Fibroblast of villous mesenchyme (primary cell): ENCODE measurements around the gene KRTAP6-3. TPM values are rescaled to one million over a fixed set of nuclear protein-coding genes. Genes with fewer than 3 reads are reported as not detected.

Experiments
- DNase-seq: peaks from one replicate; pipeline ENCODE4 v3.0.0-alpha.2; 2010; ENCODE audit warnings: low read depth
- H3K4me3 ChIP-seq: 2 replicates; pipeline ENCODE4 v1.5.1; 2011; ENCODE audit warnings: low read depth, mild to moderate bottlenecking, low read length
- total RNA-seq: library from RNA; depleted of rRNA; stranded (reverse); fragments of >200 nt; gene quantifications from 2 replicates; pipeline ENCODE4 v1.2.3, GENCODE V29; 2012
- TF ChIP-seq, protein P1 (sequence below): IDR thresholded peaks from 2 replicates; pipeline ENCODE4 v1.5.1; 2012; ENCODE audit warnings: low read depth, mild to moderate bottlenecking, low read length; ENCODE audit not compliant: insufficient read depth

The KRTAP6-3 gene
- total RNA-seq, 1 donor = not detected

DNA sequence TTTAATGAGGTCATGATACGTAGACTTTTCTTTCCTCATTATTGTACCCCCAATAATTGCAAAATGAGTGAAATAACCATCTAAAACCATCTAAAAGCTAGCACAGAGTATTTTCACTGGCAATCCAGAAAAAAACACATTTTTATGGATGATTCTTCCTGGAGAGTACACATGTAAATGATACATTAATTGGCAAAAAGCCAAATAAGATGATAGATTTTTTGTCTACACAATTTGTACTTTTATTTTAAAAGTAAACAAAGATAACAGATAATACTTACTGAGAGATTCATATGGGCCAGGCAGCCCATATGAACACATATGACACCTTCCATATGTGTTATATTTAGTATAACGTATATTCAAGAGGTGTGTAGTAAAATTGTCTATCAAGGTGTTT, 28.6 kb upstream of the KRTAP6-3 start:
- TF ChIP-seq, protein P1, sequence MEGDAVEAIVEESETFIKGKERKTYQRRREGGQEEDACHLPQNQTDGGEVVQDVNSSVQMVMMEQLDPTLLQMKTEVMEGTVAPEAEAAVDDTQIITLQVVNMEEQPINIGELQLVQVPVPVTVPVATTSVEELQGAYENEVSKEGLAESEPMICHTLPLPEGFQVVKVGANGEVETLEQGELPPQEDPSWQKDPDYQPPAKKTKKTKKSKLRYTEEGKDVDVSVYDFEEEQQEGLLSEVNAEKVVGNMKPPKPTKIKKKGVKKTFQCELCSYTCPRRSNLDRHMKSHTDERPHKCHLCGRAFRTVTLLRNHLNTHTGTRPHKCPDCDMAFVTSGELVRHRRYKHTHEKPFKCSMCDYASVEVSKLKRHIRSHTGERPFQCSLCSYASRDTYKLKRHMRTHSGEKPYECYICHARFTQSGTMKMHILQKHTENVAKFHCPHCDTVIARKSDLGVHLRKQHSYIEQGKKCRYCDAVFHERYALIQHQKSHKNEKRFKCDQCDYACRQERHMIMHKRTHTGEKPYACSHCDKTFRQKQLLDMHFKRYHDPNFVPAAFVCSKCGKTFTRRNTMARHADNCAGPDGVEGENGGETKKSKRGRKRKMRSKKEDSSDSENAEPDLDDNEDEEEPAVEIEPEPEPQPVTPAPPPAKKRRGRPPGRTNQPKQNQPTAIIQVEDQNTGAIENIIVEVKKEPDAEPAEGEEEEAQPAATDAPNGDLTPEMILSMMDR = no peak
- H3K4me3 ChIP-seq = no peak overlapping the region
- DNase-seq = no peak

- DNase-seq = no peak
- TF ChIP-seq, protein P1 = no peak
- no peak overlapping the region for H3K4me3 ChIP-seq
These were observed 24.6 kb upstream of the KRTAP6-3 start for GRCh38 chr21:30567617-30568016.

GRCh38 chr21:30577766-30578165, 14.5 kb upstream of the KRTAP6-3 start:
- no peak overlapping the region for H3K4me3 ChIP-seq
- DNase-seq = no peak
- TF ChIP-seq, protein P1 = no peak

- TF ChIP-seq, protein P1 = no peak
- DNase-seq = no peak
- no peak overlapping the region for H3K4me3 ChIP-seq
These were observed 12.9 kb upstream of the KRTAP6-3 start for GRCh38 chr21:30579346-30579745.

DNA sequence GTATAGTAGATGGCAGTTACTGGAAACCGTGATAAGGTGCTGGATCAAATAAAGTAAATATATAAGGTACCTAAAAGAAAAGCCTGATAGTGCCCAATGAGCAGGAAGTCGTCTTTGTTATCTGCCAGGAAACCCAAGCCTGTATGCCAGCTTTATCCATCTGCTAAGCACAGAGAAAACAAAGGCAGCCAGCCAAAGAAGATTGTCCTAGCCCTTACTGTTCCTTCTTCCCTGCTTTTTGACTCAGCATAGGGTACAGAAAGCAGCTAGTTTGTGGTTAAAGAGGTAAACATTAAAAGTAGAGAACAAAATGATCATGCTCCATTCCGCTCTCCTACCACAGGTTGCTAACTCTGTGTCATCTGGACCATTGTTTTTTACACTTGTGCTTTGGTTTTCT, 12.1 kb upstream of the KRTAP6-3 start:
- DNase-seq = no peak
- no peak overlapping the region for H3K4me3 ChIP-seq
- TF ChIP-seq, protein P1 = no peak

DNA sequence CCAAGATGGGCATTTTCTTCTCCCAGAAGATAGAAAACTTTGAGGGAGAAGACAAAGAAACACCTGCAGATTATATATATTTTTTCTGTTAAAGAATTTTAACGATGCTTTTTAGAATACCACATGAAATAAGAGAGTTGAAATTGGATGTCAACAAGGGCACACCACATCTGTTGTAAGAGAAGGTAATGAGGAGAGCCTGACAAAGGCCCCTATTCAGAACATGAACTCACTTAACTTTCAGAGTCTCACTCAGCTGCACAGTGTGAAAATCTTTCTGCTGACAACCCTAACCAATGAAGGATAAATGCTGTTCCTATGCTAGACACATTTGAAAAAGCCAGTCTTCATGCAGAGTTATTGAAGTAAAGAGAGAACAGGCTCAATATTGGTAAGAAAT, 9.4 kb upstream of the KRTAP6-3 start:
- H3K4me3 ChIP-seq = no peak overlapping the region
- TF ChIP-seq, protein P1 = no peak
- no peak for DNase-seq

DNA sequence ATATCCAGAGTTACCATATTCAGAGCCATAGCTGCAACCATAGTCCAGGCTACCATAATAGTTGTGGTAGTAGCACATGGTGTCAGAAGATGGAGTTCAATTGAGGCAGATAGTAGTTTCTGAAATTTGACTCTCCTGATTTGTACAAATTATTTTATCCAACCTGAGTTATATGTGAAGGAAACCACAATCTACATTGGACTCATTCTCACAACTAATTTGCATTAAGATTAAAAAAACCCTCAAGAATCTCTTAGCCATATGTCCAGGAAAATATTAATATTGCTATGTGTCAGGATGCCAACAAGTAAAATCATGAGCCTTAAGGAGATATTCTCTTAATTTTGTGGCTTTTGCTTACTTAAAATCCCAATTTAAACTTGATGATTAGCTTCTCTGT, 1.9 kb upstream of the KRTAP6-3 start, which contains the start of gene KRTAP22-2:
KRTAP22-2 (minus strand) TSS at position 101 of the 400 bp plus-strand sequence.
- TF ChIP-seq, protein P1 = no peak

More for the DNA sequence above, 1.9 kb upstream of the KRTAP6-3 start, which contains the start of gene KRTAP22-2:
- no peak within 1 kb of the TSS for H3K4me3 ChIP-seq
- no peak for DNase-seq
